HG02759 (cell line): Measurements from ENCODE around the gene AQP2.

Source experiments
- ATAC-seq: cut with Tn5 transposase; IDR thresholded peaks from one replicate; pipeline ENCODE4 v1.9.1; 2021; ENCODE audit warnings: mild to moderate bottlenecking, moderate library complexity; ENCODE audit not compliant: unreplicated experiment

AQP2 gene

GRCh38 chr12:49920241-49920914 is 30.2 kb upstream of the AQP2 start:
- no peak for ATAC-seq

- ATAC-seq, result no peak
These were observed 29.6 kb upstream of the AQP2 start for GRCh38 chr12:49920915-49921286.

GRCh38 chr12:49921299-49921698 is 29.2 kb upstream of the AQP2 start:
- ATAC-seq, result no peak

GRCh38 chr12:49921936-49922335 is 28.6 kb upstream of the AQP2 start:
- no peak for ATAC-seq

- no peak for ATAC-seq
These were observed 28.0 kb upstream of the AQP2 start for GRCh38 chr12:49922349-49923034.

GRCh38 chr12:49923035-49923644 is 27.4 kb upstream of the AQP2 start:
- ATAC-seq, result no peak

GRCh38 chr12:49923880-49924556 is 26.5 kb upstream of the AQP2 start:
- ATAC-seq, result no peak

GRCh38 chr12:49924628-49925246 is 25.8 kb upstream of the AQP2 start:
- ATAC-seq, result no peak

GRCh38 chr12:49925433-49926204 is 24.9 kb upstream of the AQP2 start:
- ATAC-seq, result no peak

- no peak for ATAC-seq
These were observed 22.1 kb upstream of the AQP2 start for GRCh38 chr12:49928471-49928870.

GRCh38 chr12:49929581-49929980 is 21.0 kb upstream of the AQP2 start:
- no peak for ATAC-seq

- ATAC-seq, result no peak
These were observed 19.8 kb upstream of the AQP2 start for GRCh38 chr12:49930515-49931288.

GRCh38 chr12:49932023-49932422 is 18.5 kb upstream of the AQP2 start:
- no peak for ATAC-seq

GRCh38 chr12:49932533-49933130 is 17.9 kb upstream of the AQP2 start:
- no peak for ATAC-seq

GRCh38 chr12:49933796-49934195 is 16.7 kb upstream of the AQP2 start:
- no peak for ATAC-seq

- no peak for ATAC-seq
These were observed 16.0 kb upstream of the AQP2 start for GRCh38 chr12:49934505-49934904.

- no peak for ATAC-seq
These were observed 13.6 kb upstream of the AQP2 start for GRCh38 chr12:49936925-49937324.

GRCh38 chr12:49937639-49938300 is 12.8 kb upstream of the AQP2 start:
- no peak for ATAC-seq

GRCh38 chr12:49939307-49939706 is 11.2 kb upstream of the AQP2 start:
- ATAC-seq, result no peak
